ENCODE results near the gene CWF19L2.

Gene CWF19L2

DNA sequence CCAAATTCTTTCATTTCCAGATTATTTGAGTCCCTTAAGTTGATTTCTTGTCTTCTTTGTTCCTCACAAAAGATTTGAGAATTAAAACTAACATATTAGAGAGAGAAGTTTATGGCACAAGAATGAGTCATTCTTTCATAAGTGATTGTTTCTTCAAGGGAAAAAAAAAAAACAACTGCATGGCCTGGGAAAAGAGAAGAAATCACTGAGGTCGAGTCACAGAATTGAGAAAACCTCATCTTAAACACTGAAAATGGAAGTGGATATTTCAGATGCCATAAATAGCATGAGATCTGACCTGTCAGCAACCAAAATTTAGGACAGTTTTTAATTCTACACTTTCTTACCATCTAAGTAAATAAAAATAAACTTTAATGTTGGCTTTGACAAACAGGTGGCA, 87.2 kb downstream of the CWF19L2 start:
- no peak overlapping the region for H3K4me3 ChIP-seq (ENCODE audit: low read depth, low read length)
- TF ChIP-seq, protein P1, sequence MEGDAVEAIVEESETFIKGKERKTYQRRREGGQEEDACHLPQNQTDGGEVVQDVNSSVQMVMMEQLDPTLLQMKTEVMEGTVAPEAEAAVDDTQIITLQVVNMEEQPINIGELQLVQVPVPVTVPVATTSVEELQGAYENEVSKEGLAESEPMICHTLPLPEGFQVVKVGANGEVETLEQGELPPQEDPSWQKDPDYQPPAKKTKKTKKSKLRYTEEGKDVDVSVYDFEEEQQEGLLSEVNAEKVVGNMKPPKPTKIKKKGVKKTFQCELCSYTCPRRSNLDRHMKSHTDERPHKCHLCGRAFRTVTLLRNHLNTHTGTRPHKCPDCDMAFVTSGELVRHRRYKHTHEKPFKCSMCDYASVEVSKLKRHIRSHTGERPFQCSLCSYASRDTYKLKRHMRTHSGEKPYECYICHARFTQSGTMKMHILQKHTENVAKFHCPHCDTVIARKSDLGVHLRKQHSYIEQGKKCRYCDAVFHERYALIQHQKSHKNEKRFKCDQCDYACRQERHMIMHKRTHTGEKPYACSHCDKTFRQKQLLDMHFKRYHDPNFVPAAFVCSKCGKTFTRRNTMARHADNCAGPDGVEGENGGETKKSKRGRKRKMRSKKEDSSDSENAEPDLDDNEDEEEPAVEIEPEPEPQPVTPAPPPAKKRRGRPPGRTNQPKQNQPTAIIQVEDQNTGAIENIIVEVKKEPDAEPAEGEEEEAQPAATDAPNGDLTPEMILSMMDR (IDR thresholded peaks at IDR 0.05; ENCODE audit: borderline replicate concordance, insufficient read depth, low read depth, low read length), result no peak

DNA sequence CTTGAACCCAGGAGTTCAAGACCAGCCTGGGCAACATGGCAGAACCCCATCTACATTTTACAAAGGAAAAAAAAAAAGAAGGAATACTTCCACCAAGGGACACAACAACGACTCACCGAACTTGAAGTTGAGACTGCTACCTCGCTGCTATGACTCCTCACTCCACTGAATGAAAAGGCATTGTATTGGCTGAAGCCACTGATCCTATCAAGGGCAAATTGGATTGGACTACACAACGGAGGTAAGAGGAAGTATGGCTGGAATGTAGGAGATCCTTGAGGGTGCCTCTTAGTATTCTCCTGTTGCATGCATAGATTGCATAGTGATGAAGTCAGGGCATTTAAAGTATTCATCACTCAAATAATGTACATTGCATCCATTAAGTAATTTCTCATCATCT, 97.9 kb downstream of the CWF19L2 start:
- TF ChIP-seq, protein P1 (IDR thresholded peaks at IDR 0.05; ENCODE audit: borderline replicate concordance, insufficient read depth, low read depth, low read length), result no peak
- no peak overlapping the region for H3K4me3 ChIP-seq (ENCODE audit: low read depth, low read length)

DNA sequence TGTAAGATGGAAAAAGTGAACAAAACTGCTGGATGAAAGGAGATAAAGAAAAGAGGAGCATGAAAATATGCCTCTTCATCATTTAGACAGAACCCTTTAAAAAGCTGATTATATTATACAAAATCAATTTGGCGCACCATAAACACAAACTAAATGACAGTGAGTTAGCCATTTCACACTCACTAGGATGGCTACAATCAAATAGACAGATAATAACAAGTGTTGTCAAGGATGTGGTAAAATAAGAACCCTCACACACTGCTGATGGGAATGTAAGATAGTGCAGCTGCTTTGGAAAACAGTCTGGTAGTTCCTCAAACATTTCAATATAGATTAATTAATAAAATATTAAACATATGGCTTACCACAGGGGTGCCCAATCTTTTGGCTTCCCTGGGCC, 99.7 kb downstream of the CWF19L2 start:
- TF ChIP-seq, protein P1 (IDR thresholded peaks at IDR 0.05; ENCODE audit: borderline replicate concordance, insufficient read depth, low read depth, low read length), result no peak
- H3K4me3 ChIP-seq (ENCODE audit: low read depth, low read length), result no peak overlapping the region

DNA sequence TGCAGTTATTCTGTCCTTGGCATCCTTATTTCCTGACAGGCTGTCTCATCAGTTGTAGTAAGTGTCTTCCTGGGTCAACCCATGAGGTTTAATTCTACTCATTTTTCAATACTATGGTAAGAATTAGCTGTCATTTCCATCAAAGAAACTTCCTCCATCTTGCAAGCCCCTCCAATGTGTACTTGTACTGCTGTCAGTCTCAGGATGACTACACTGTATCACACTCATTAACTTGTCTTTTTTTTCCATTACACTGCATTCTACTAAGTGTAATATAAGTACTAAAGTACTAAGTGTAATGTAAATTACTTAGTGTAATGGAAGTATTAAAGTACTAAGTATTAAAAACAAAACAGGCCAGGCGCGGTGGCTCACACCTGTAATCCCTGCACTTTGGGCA, 102.8 kb downstream of the CWF19L2 start:
- H3K4me3 ChIP-seq (ENCODE audit: low read depth, low read length), result no peak overlapping the region
- TF ChIP-seq, protein P1 (IDR thresholded peaks at IDR 0.05; ENCODE audit: borderline replicate concordance, insufficient read depth, low read depth, low read length), result no peak

DNA sequence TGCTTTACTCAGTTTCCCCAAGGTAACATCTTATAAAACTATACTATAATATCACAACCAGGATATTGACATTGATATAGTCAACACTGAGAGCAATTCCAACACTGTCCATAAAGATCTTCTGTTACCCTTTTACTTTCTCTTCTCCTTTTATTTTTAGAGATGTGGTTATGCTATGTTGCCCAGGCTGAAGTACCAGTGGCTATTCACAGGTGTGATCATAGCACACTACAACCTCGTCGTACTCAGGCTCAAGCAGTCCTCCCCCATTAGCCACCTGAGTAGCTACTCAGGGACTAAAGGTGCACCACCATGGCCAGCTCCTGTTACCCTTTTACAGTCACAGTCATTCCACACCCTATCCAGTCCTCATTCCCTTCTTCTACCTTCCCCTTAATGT, 119.7 kb downstream of the CWF19L2 start:
- TF ChIP-seq, protein P1 (IDR thresholded peaks at IDR 0.05; ENCODE audit: borderline replicate concordance, insufficient read depth, low read depth, low read length), result no peak
- no peak overlapping the region for H3K4me3 ChIP-seq (ENCODE audit: low read depth, low read length)

DNA sequence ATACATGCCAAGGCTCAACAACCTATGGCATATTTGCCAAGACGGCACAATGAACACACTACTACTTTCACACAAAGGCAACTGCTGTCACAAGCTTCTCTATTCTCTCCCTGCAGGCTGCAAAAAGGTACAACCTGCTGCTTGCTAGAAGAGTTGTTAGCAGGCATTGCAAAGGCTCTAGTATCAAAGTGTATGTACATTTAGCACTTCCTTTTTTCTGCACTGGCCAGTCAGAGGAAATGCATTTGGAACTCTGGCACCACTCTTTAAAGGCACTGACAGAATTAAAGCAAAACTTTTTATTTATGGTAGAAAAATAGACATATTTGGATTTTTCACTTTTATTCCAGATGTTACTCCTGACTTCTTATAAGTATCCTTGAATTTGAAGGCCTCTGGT, 125.9 kb downstream of the CWF19L2 start:
- no peak overlapping the region for H3K4me3 ChIP-seq (ENCODE audit: low read depth, low read length)
- TF ChIP-seq, protein P1 (IDR thresholded peaks at IDR 0.05; ENCODE audit: borderline replicate concordance, insufficient read depth, low read depth, low read length), result no peak

DNA sequence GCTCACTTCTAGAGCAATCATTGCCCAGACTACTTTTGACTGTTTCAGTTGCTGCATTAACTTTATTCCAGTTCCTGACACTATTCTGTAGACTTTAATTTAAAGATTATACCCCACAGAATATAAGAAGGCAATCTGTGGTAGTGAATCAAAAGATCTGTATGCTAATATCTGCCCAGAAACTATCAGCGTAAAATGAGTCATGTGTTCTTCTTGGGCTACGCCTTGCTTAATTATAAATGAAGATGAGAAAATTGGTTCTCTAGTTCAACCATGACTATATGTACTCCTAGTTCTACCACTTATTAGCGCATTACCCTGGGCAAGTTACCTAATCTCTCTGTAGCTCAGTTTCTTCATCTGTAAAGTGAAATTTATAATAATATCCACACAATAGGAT, 128.5 kb downstream of the CWF19L2 start:
- no peak overlapping the region for H3K4me3 ChIP-seq (ENCODE audit: low read depth, low read length)
- TF ChIP-seq, protein P1 (IDR thresholded peaks at IDR 0.05; ENCODE audit: borderline replicate concordance, insufficient read depth, low read depth, low read length), result no peak
